Uterus (tissue), 4 donors: ENCODE results near the gene ANKRD31. TPM values are rescaled to one million over a fixed set of nuclear protein-coding genes. Genes with fewer than 3 reads are reported as not detected.
"Not testable (repeated sequence)": the region's sequence is repeated elsewhere in the genome, so short reads cannot be mapped to it uniquely, and the experiment has no call there.

Experiments used
- DNase-seq, 2 donors: peaks; one replicate each; pipeline ENCODE4 v3.0.0-alpha.2; 2019 to 2020
- H3K27ac ChIP-seq, 2 donors: fragments of 200-600 bp; sonication (generic); 1 replicate in 1 of 2; 2 replicates in 1 of 2; pipeline ENCODE4 v1.5.1; 2016 to 2018
- H3K27me3 ChIP-seq, 2 donors: fragments of 200-600 bp; sonication (generic); one replicate each; pipeline ENCODE4 v1.5.1; 2018 to 2019; ENCODE audit warnings: control low read depth in 1 of 2
- H3K36me3 ChIP-seq, 2 donors: fragments of 200-600 bp; sonication (generic); one replicate each; pipeline ENCODE4 v1.5.1; 2019; ENCODE audit warnings: control low read depth in 1 of 2
- H3K4me1 ChIP-seq, 2 donors: fragments of 200-600 bp; sonication (generic); one replicate each; pipeline ENCODE4 v1.5.1; 2018 to 2019; ENCODE audit warnings: control low read depth in 1 of 2
- H3K4me3 ChIP-seq, 2 donors: fragments of 200-600 bp; sonication (generic); 1 replicate in 1 of 2; 2 replicates in 1 of 2; pipeline ENCODE4 v1.5.1; 2018 to 2019; ENCODE audit warnings: mild to moderate bottlenecking in 1 of 2
- H3K9me3 ChIP-seq, 2 donors: fragments of 200-600 bp; sonication (generic); one replicate each; pipeline ENCODE4 v1.5.1; 2019; ENCODE audit warnings: control low read depth in 1 of 2
- CTCF ChIP-seq, 4 experiments: fragments of 200-600 bp in 2 of 4; fragments of 450-650 bp in 2 of 4; sonication (generic) in 2 of 4; IDR thresholded peaks; one replicate each; pipeline ENCODE4 v1.5.1; 2016 to 2019; ENCODE audit warnings: antibody characterized with exemption in 4 of 4, mild to moderate bottlenecking in 2 of 4, moderate library complexity in 1 of 4
- POLR2A ChIP-seq, 2 donors: fragments of 450-650 bp; IDR thresholded peaks; one replicate each; pipeline ENCODE4 v1.6.1; 2016; ENCODE audit warnings: antibody characterized with exemption in 2 of 2, mild to moderate bottlenecking in 1 of 2, moderate library complexity in 1 of 2
- intact Hi-C: fragments of 100-400 bp; cut with DNase I; formaldehyde crosslinking; loops from one replicate; pipeline ENCODE4 v1.15.1; 2023; ENCODE audit warnings: low total_unique reads
- total RNA-seq, 4 donors: library from RNA; depleted of rRNA in 3 of 4; stranded (reverse); fragments of >200 nt in 3 of 4; gene quantifications; one replicate each; pipeline versions ENCODE4 v1.1.0 to v1.2.4, GENCODE V29; 2014 to 2023
- donor health status: DM: yes; HTN: yes; CAD: no.

The ANKRD31 gene
- total RNA-seq, 4 donors from 2014 or later: 0.67 to 0.69 TPM; not detected in 2

- no peaks in the 10 kb centered on the region for H3K4me1 ChIP-seq
- H3K9me3 ChIP-seq: no peaks in the 10 kb centered on the region
- no peak for DNase-seq
- H3K27ac ChIP-seq: no peak overlapping the region
- H3K4me3 ChIP-seq: no peak overlapping the region
- intact Hi-C loops: no loop called here
- no peaks in the 10 kb centered on the region for H3K27me3 ChIP-seq
- H3K36me3 ChIP-seq: no peaks in the 10 kb centered on the region
- TF ChIP-seq POLR2A (IDR thresholded peaks at IDR 0.05) (no peak), CTCF (IDR thresholded peaks at IDR 0.05) (no peak)
Measured at GRCh38 chr5:75116856-75117255, 119.8 kb downstream of the ANKRD31 start.

- DNase-seq, H3K36me3 ChIP-seq, intact Hi-C loops, H3K4me1 ChIP-seq, H3K4me3 ChIP-seq, H3K27ac ChIP-seq, H3K9me3 ChIP-seq, H3K27me3 ChIP-seq: not testable (repeated sequence)
Measured at GRCh38 chr5:75114311-75114710, 122.4 kb downstream of the ANKRD31 start.

GRCh38 chr5:75113354-75114113, 123.1 kb downstream of the ANKRD31 start:
- H3K9me3 ChIP-seq: no peaks in the 10 kb centered on the region
- DNase-seq: no peak
- H3K36me3 ChIP-seq: no peaks in the 10 kb centered on the region
- intact Hi-C loops: no loop called here
- no peak overlapping the region for H3K4me3 ChIP-seq
- no peaks in the 10 kb centered on the region for H3K27me3 ChIP-seq
- H3K27ac ChIP-seq: no peak overlapping the region
- H3K4me1 ChIP-seq: no peaks in the 10 kb centered on the region
- TF ChIP-seq CTCF (IDR thresholded peaks at IDR 0.05): no peak
- TF ChIP-seq POLR2A (IDR thresholded peaks at IDR 0.05): no peak

- no peaks in the 10 kb centered on the region for H3K4me1 ChIP-seq
- DNase-seq: no peak
- TF ChIP-seq CTCF (IDR thresholded peaks at IDR 0.05) (no peak), POLR2A (IDR thresholded peaks at IDR 0.05) (no peak)
- no peak overlapping the region for H3K4me3 ChIP-seq
- intact Hi-C loops: no loop called here
- H3K9me3 ChIP-seq: no peaks in the 10 kb centered on the region
- H3K36me3 ChIP-seq: no peaks in the 10 kb centered on the region
- H3K27me3 ChIP-seq: no peaks in the 10 kb centered on the region
- no peak overlapping the region for H3K27ac ChIP-seq
Measured at GRCh38 chr5:75108931-75109596, 127.6 kb downstream of the ANKRD31 start.

GRCh38 chr5:75108515-75108914, 128.2 kb downstream of the ANKRD31 start:
- no peaks in the 10 kb centered on the region for H3K36me3 ChIP-seq
- H3K9me3 ChIP-seq: no peaks in the 10 kb centered on the region
- H3K4me1 ChIP-seq: no peaks in the 10 kb centered on the region
- TF ChIP-seq POLR2A (IDR thresholded peaks at IDR 0.05): no peak
- TF ChIP-seq CTCF (IDR thresholded peaks at IDR 0.05): no peak
- H3K27me3 ChIP-seq: no peaks in the 10 kb centered on the region
- no peak for DNase-seq
- intact Hi-C loops: no loop called here
- no peak overlapping the region for H3K27ac ChIP-seq
- H3K4me3 ChIP-seq: no peak overlapping the region

GRCh38 chr5:75095956-75096355, 140.7 kb downstream of the ANKRD31 start:
- H3K36me3 ChIP-seq, H3K4me1 ChIP-seq, intact Hi-C loops, H3K27me3 ChIP-seq, H3K4me3 ChIP-seq, DNase-seq, H3K9me3 ChIP-seq, H3K27ac ChIP-seq: not testable (repeated sequence)
